Ishikawa (cell line): ENCODE data around the gene ASB6.

Experiments
- CEBPB ChIP-seq: IDR thresholded peaks from 2 replicates; pipeline ENCODE4 v1.6.1; 2012
- CREB1 ChIP-seq: IDR thresholded peaks from 2 replicates; pipeline ENCODE4 v1.6.1; 2012; ENCODE audit warnings: low read depth
- EP300 ChIP-seq: IDR thresholded peaks from 2 replicates; pipeline ENCODE4 v1.6.1; 2012; ENCODE audit warnings: borderline replicate concordance
- FOXM1 ChIP-seq: IDR thresholded peaks from 2 replicates; pipeline ENCODE4 v1.6.1; 2012; ENCODE audit warnings: low read depth, borderline replicate concordance
- NFIC ChIP-seq: IDR thresholded peaks from 2 replicates; pipeline ENCODE4 v1.6.1; 2012
- RAD21 ChIP-seq: IDR thresholded peaks from 2 replicates; pipeline ENCODE4 v1.6.1; 2012; ENCODE audit warnings: low read depth
- TAF1 ChIP-seq: IDR thresholded peaks from 2 replicates; pipeline ENCODE4 v1.6.1; 2012; ENCODE audit warnings: low read depth, mild to moderate bottlenecking
- TEAD4 ChIP-seq: IDR thresholded peaks from 2 replicates; pipeline ENCODE4 v1.6.1; 2012
- YY1 ChIP-seq: IDR thresholded peaks from 2 replicates; pipeline ENCODE4 v1.6.1; 2012; ENCODE audit warnings: low read depth

GRCh38 chr9:129656795-129657390, 14.9 kb upstream of the ASB6 start:
- TF ChIP-seq RAD21 (no peak), CREB1 (no peak), EP300 (no peak), TEAD4 (no peak), TAF1 (no peak), YY1 (no peak), NFIC (no peak), FOXM1 (no peak), CEBPB (no peak)
